ENCODE results near the gene NUP62. TPM values are rescaled to one million over a fixed set of nuclear protein-coding genes. Genes with fewer than 3 reads are reported as not detected.

Gene NUP62, protein sequence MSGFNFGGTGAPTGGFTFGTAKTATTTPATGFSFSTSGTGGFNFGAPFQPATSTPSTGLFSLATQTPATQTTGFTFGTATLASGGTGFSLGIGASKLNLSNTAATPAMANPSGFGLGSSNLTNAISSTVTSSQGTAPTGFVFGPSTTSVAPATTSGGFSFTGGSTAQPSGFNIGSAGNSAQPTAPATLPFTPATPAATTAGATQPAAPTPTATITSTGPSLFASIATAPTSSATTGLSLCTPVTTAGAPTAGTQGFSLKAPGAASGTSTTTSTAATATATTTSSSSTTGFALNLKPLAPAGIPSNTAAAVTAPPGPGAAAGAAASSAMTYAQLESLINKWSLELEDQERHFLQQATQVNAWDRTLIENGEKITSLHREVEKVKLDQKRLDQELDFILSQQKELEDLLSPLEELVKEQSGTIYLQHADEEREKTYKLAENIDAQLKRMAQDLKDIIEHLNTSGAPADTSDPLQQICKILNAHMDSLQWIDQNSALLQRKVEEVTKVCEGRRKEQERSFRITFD
- total RNA-seq, result 60.6 and 71.3 TPM in 2 replicates
- 43.3 and 63.1 TPM in 2 replicates for polyA plus RNA-seq

DNA sequence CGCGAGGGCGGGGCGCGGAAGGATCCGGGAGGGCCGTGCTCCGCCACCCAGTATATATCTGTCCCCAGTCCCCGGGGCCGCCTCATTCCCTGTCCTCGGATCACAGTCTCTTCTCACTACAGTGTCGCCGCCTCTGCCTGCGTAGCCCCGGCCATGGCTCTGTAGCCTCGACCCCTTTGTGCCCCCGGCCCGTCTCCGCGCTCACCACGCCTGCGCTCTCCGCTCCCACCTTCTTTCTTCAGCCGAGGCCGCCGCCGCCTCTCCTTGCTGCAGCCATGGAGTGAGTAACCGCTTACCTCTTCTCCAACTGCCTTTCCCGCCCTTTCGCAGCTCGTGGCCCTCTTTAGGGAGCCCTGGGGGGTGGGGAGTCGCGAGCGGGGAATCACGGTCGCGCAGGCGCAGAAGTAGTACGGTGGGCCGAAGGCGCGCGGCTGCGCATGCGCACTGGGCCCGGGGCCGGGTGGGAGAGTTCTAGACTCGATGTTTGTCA is at the start of gene NUP62, which contains the start of gene ATF5:
Gene NUP62, minus strand, starts transcription at position 384 of the 490 bp plus-strand sequence. CDS start 19,697 bp downstream, outside the sequence.
Gene ATF5, plus strand, starts transcription at position 85 of the 490 bp plus-strand sequence. CDS start 1,646 bp downstream, outside the sequence.
- H3K4me3 ChIP-seq, result peak within 1 kb of the TSS; percentile 63
- no peak for TF ChIP-seq CTCF (IDR thresholded peaks at IDR 0.05; ENCODE audit: low read depth, low read length)
- H3K36me3 ChIP-seq, result peaks cover 2% of the 10 kb centered on the region
- DNase-seq (ENCODE audit: low read depth in 1 of 2, low spot score in 1 of 2), result peak; percentile 87 to 90
- H3K27ac ChIP-seq, result peak within 1 kb of the TSS; percentile 94
- H3K27me3 ChIP-seq, result no peaks in the 10 kb centered on the region
- no peaks in the 10 kb centered on the region for H3K9me3 ChIP-seq (ENCODE audit: low read depth)
- H3K4me1 ChIP-seq (ENCODE audit: low read depth), result peaks cover 3% of the 10 kb centered on the region

DNA sequence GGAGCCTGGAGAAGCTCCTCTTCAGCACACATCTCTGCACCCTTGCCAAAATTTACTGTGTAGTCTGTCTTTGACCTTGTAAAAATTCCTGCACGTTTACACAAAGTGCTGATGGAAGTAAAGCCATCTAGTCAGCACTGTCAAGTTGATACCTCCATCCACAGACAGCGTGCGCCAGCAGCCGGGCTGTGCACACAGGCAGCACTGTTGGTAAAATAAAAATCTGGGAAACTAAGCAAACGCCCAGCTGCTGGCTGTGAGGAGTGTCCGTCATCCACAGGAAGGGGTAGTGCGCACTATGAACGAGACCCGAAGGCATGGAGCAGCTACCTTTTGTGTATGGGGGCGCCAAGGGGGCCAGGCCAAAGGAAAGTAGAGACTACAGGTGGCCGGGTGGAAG is 49.0 kb upstream of the NUP62 start:
- Histone ChIP-seq H3K9me3 (ENCODE audit: low read depth) (no peaks in the 10 kb centered on the region), H3K4me1 (ENCODE audit: low read depth) (no peaks in the 10 kb centered on the region), H3K27me3 (no peaks in the 10 kb centered on the region), H3K36me3 (no peaks in the 10 kb centered on the region), H3K4me3 (no peak overlapping the region), H3K27ac (no peak overlapping the region)
- DNase-seq (ENCODE audit: low read depth in 1 of 2, low spot score in 1 of 2), result no peak
- TF ChIP-seq CTCF (IDR thresholded peaks at IDR 0.05; ENCODE audit: low read depth, low read length), result no peak

DNA sequence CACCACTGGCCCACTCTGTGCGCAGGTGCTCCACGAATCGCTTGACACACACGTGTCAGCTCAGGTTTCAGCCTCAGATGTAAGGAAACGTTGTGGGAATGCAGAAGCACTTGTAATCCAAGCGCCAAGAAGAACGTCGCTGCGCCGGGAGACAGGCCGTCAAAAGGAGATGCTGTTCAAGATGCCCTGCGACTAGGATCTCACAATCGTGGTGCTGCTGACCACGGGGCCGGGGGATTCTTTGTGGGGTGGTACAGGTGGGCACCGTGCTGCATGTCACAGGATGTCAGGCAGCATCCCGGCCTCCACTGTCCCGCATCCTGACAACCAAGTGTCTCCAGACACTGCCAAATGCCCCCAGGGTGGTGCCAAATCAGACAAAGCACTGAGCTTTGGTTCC is 48.6 kb upstream of the NUP62 start:
- Histone ChIP-seq H3K27me3 (no peaks in the 10 kb centered on the region), H3K4me1 (ENCODE audit: low read depth) (no peaks in the 10 kb centered on the region), H3K4me3 (no peak overlapping the region), H3K9me3 (ENCODE audit: low read depth) (no peaks in the 10 kb centered on the region), H3K36me3 (no peaks in the 10 kb centered on the region), H3K27ac (no peak overlapping the region)
- TF ChIP-seq CTCF (IDR thresholded peaks at IDR 0.05; ENCODE audit: low read depth, low read length), result no peak
- DNase-seq (ENCODE audit: low read depth in 1 of 2, low spot score in 1 of 2), result no peak

GRCh38 chr19:49977076-49977475 is 47.8 kb upstream of the NUP62 start:
- H3K27me3 ChIP-seq, result no peaks in the 10 kb centered on the region
- H3K4me1 ChIP-seq (ENCODE audit: low read depth), result peaks cover under 1% of the 10 kb centered on the region
- no peaks in the 10 kb centered on the region for H3K9me3 ChIP-seq (ENCODE audit: low read depth)
- H3K4me3 ChIP-seq, result no peak overlapping the region
- DNase-seq (ENCODE audit: low read depth in 1 of 2, low spot score in 1 of 2), result no peak
- H3K27ac ChIP-seq, result no peak overlapping the region
- no peak for TF ChIP-seq CTCF (IDR thresholded peaks at IDR 0.05; ENCODE audit: low read depth, low read length)
- no peaks in the 10 kb centered on the region for H3K36me3 ChIP-seq

DNA sequence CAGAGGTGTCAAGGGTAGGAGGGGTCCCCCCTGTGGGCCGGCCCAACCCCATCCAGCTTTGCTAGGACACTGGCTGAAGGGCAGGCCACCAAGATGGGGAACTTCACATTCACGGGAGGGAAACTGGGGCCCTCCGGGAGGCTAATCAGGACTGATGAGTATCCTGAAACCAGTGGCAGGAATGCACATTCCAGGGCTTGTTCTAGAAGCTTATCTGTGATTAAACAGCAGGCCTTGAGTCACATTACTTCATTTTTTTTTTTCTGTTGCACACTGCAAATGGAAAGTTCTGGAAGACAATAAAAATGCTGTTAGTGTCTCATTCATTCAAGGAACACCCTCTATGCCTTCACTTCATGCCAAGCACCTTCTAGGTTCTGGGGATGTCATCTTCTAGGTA is 47.2 kb upstream of the NUP62 start:
- Histone ChIP-seq H3K27ac (no peak overlapping the region), H3K4me1 (ENCODE audit: low read depth) (peaks cover 3% of the 10 kb centered on the region), H3K36me3 (no peaks in the 10 kb centered on the region), H3K4me3 (no peak overlapping the region), H3K27me3 (no peaks in the 10 kb centered on the region), H3K9me3 (ENCODE audit: low read depth) (no peaks in the 10 kb centered on the region)
- no peak for TF ChIP-seq CTCF (IDR thresholded peaks at IDR 0.05; ENCODE audit: low read depth, low read length)
- no peak for DNase-seq (ENCODE audit: low read depth in 1 of 2, low spot score in 1 of 2)

Measured in cardiac muscle cell (in vitro differentiated cells and primary cell).